HG03432 (cell line): ENCODE results near the gene SKAP1.
"Not testable (repeated sequence)": the region's sequence is repeated elsewhere in the genome, so short reads cannot be mapped to it uniquely, and the experiment has no call there.

Experiments
- ATAC-seq: cut with Tn5 transposase; IDR thresholded peaks from one replicate; pipeline ENCODE4 v1.9.1; 2021; ENCODE audit warnings: mild to moderate bottlenecking, moderate library complexity; ENCODE audit not compliant: unreplicated experiment

The SKAP1 gene

GRCh38 chr17:48449335-48449734, 19.3 kb upstream of the SKAP1 start:
- ATAC-seq, result not testable (repeated sequence)

GRCh38 chr17:48445248-48445620, 15.2 kb upstream of the SKAP1 start:
- no peak for ATAC-seq

DNA sequence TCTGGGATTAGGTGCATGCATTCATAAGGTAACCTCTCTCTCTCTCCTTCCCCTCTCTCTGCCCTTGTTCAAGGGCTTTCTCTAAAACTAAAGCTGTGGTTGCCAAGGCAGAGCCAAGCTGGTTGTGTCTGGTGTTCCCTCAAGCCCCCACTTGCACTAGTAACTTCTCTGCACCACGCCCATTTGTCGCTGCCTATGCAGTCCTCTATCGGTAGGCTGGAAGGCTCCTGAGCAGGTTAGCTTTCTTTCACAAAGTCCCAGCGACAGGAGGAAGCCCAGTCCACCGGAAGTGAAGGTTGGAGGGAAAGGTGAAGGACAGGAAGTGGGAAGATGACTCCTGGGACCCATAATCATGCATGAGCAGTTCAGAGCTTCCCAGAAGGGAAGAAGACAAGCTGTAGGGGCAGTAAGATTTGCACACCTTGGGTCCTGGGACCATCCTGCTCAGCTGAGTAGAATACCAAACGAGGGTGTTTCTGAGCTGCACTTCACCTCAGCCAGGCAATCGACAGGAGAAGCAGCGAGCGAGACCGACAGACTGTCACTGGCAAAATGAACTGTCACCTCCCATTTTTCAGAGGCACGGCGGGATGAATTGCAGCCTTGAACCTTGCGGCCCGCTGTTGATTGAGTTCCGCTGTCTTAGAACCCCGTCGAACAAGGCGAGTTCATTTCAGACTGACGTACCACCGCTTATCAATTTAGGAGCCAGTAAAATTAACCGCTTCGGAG, 14.7 kb upstream of the SKAP1 start:
- no peak for ATAC-seq

GRCh38 chr17:48443712-48444111, 13.7 kb upstream of the SKAP1 start:
- no peak for ATAC-seq

DNA sequence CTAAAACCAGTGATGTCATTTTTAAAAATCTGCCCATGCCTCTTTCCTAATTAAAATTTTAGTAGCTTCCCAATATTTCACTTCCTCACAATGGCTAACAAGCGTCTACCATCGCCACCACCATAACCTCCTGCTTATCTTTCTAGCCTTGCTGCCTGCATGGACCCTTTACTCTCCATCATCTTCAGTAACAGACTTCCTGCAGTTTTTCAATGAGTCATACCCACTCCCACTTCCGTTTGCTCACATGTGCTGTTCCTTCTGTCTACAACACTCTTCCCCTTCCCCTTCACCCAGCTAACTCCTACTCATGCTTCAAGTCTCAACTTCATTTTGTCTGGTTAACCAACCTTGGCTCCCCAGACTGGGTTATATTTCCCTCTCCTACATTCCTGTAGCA, 12.8 kb upstream of the SKAP1 start:
- ATAC-seq, result no peak

- no peak for ATAC-seq
Measured at GRCh38 chr17:48441862-48442261, 11.8 kb upstream of the SKAP1 start.

- ATAC-seq, result peak; percentile 71
Measured at GRCh38 chr17:48441231-48441711, 11.3 kb upstream of the SKAP1 start.

DNA sequence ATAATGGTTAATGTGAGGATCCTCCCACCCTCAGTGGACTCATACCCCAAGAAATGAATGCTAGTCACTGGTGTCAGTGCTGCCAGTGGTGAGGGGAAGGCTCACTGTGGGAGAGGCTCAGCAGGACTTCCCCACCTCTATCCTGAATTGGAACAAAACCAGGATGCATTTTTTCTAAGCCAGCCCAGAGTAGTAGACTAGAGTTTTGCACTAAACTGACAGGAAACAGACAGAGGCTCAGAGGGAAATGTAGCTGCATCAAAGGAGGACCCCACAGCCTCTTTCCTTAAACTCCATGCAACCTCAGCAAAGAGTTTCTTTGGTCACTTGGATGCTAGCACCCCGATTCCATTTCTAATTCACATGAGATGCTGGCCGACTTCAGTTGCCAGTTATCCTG, 10.7 kb upstream of the SKAP1 start:
- no peak for ATAC-seq

DNA sequence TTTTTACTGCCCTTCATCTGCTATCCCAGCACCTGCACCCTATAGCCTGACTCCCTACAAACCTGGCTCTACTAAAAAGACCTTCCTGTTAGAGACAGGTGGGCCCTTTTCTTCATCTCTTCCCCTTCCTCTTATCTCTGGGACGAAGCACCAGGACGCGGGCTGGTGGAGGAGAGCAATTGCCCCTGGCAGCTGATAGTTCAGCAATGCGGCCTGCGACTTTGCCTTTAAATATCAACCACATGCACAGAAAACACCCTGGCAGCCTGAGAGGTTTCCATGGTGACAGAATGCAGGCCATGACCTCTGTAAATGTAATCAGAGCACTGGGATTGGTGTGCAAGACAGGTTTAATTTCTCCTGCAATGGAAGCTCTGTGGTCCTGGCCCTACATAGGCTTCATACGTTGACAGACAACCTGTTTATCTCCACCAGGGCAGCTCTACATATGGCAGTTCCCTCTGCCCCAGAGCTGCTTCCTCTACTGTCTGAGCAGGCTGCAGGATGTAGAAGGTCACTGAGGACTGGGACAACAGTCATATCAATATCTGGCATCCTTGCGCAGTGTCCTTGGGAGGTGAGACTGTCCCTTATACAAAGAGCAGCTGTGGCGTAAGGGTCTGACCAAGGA, 10.0 kb upstream of the SKAP1 start:
- no peak for ATAC-seq

DNA sequence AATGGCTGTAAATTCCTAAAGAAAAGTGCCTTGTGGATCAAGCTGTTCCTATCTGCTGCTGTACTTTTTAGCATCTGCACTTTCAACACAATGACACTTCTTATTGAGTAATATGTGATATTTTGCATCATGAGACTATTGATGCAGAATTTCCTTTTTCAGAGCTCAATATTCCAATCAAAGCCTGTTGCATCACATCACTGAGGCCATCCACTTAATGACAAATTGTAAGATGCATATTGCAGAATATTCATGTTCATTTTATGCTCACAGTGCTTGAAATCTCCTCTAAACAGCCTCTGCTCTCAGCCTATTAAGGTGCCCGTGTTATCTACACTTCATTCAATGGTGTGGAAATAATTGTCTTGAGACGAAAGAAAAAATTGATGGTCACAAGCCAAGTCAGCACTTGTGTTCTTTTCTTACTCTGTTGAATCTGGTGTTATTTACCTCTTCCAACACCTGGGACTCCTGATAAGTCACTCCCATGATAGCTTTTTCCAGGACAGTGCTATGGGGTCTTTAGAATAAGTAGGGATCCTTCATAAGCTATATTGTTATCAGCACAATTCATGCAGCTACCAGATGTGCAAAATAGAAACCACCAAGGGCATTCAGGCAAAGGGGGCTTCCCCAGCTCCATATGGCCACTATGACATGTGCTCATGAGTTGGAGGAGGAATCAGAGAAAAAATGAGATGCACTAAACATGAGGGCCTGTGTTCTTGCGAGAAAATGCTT, 9.3 kb upstream of the SKAP1 start:
- peak; percentile 40 for ATAC-seq

GRCh38 chr17:48438516-48439061, 8.6 kb upstream of the SKAP1 start:
- ATAC-seq, result no peak

GRCh38 chr17:48433896-48434295, 3.9 kb upstream of the SKAP1 start:
- ATAC-seq, result no peak

GRCh38 chr17:48432820-48433775, 3.1 kb upstream of the SKAP1 start:
- ATAC-seq, result no peak

DNA sequence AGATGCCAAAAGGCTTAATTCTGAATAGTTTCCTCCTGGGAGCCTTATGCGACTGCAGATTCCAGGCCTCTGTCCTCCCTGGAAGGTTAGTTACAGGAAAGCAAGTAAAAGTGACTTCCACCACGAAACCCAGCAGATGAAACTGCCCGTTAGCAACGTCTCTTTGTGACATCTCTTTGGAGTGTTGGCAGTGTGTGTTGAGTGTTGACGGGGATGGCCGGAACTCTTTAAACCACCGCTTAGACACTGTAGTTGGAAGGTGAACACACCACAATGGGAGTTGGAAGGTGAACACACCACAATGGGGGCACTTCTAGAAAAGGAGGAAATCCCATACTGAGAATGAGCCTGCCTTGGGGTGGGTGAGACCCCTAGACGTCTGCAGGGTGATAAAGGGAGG, 858 bp downstream of the SKAP1 start:
- no peak for ATAC-seq

- peak; percentile 46 for ATAC-seq
Measured at GRCh38 chr17:48427598-48427997, 2.4 kb downstream of the SKAP1 start.

- no peak for ATAC-seq
Measured at GRCh38 chr17:48426761-48427500, 3.1 kb downstream of the SKAP1 start.

DNA sequence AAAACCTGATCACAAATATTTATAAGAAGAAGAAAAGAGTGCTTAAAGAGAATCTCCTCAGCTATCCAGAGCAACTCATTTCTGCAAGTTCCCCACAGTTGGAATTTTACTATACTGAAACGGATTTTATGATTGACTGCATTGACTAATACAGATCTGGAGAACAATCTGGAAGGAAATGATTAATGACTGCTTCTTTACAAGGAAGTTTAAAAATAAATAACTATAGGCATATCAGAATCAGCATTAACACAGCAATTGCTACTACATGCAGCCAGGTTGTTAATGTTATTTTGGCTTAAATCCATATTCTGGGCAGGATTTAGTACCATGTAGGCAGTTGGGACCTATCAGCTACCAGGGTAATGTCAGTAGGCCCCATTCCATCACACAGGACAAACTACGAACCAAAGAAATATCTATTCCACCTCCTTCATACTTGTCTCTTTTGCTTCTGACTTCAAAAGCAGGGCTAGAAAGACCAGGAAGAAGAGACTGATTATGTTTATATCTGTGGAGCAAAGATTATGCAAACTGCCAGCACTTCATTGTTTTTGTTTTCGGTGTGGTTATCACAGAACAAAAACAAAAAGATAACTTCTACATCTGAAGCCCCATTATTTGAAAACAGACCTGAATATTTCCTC, 3.9 kb downstream of the SKAP1 start:
- no peak for ATAC-seq

GRCh38 chr17:48422060-48422459, 8.0 kb downstream of the SKAP1 start:
- not testable (repeated sequence) for ATAC-seq

- no peak for ATAC-seq
Measured at GRCh38 chr17:48420823-48421222, 9.2 kb downstream of the SKAP1 start.
